Measurements from ENCODE around the gene ABHD14A. TPM values are rescaled to one million over a fixed set of nuclear protein-coding genes. Genes with fewer than 3 reads are reported as not detected.
A peak's percentile ranks its signal among the peaks of the same experiment; 100 is the strongest.

ABHD14A gene
- total RNA-seq, 1 donor from 2014 or later = 14.8 TPM

- H3K4me1 Mint-ChIP-seq = peaks cover 25% of the 10 kb centered on the region
- no peaks in the 10 kb centered on the region for H3K9me3 Mint-ChIP-seq
- H3K27me3 Mint-ChIP-seq (ENCODE audit: low read depth) = no peaks in the 10 kb centered on the region
- TF ChIP-seq, protein P1, sequence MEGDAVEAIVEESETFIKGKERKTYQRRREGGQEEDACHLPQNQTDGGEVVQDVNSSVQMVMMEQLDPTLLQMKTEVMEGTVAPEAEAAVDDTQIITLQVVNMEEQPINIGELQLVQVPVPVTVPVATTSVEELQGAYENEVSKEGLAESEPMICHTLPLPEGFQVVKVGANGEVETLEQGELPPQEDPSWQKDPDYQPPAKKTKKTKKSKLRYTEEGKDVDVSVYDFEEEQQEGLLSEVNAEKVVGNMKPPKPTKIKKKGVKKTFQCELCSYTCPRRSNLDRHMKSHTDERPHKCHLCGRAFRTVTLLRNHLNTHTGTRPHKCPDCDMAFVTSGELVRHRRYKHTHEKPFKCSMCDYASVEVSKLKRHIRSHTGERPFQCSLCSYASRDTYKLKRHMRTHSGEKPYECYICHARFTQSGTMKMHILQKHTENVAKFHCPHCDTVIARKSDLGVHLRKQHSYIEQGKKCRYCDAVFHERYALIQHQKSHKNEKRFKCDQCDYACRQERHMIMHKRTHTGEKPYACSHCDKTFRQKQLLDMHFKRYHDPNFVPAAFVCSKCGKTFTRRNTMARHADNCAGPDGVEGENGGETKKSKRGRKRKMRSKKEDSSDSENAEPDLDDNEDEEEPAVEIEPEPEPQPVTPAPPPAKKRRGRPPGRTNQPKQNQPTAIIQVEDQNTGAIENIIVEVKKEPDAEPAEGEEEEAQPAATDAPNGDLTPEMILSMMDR (IDR thresholded peaks at IDR 0.05; ENCODE audit: unreplicated experiment) = no peak
- DNase-seq (ENCODE audit: low spot score in 2 of 2, unreplicated experiment in 2 of 2) = peak; percentile 70 to 86
- H3K27ac Mint-ChIP-seq = peak within 1 kb of the TSS; percentile 100
- H3K36me3 Mint-ChIP-seq = peaks cover 18% of the 10 kb centered on the region
- H3K4me3 Mint-ChIP-seq = peak within 1 kb of the TSS; percentile 99
Observed at GRCh38 chr3:51995346-51996163, 20.7 kb downstream of the ABHD14A start, which contains the start of gene RPL29. Gene RPL29 (minus strand): TSS chr3:51995895. CDS start chr3:51995461, 434 bp downstream.

GRCh38 chr3:51997172-51997571 lies 22.3 kb downstream of the ABHD14A start:
- Mint-ChIP-seq H3K4me3 (no peak overlapping the region), H3K36me3 (peaks cover 14% of the 10 kb centered on the region), H3K9me3 (no peaks in the 10 kb centered on the region), H3K27me3 (ENCODE audit: low read depth) (no peaks in the 10 kb centered on the region), H3K27ac (no peak overlapping the region), H3K4me1 (peaks cover 27% of the 10 kb centered on the region)
- TF ChIP-seq, protein P1 (IDR thresholded peaks at IDR 0.05; ENCODE audit: unreplicated experiment) = no peak
- DNase-seq (ENCODE audit: low spot score in 2 of 2, unreplicated experiment in 2 of 2) = no peak

GRCh38 chr3:51997935-51998596 lies 23.2 kb downstream of the ABHD14A start:
- TF ChIP-seq, protein P1 (IDR thresholded peaks at IDR 0.05; ENCODE audit: unreplicated experiment) = no peak

GRCh38 chr3:51998774-51999173 lies 23.9 kb downstream of the ABHD14A start:
- H3K27me3 Mint-ChIP-seq (ENCODE audit: low read depth) = peaks cover 1% of the 10 kb centered on the region
- no peak overlapping the region for H3K27ac Mint-ChIP-seq
- no peaks in the 10 kb centered on the region for H3K9me3 Mint-ChIP-seq
- no peak overlapping the region for H3K4me3 Mint-ChIP-seq
- no peak for DNase-seq (ENCODE audit: low spot score in 2 of 2, unreplicated experiment in 2 of 2)
- peaks cover 8% of the 10 kb centered on the region for H3K36me3 Mint-ChIP-seq
- TF ChIP-seq, protein P1 (IDR thresholded peaks at IDR 0.05; ENCODE audit: unreplicated experiment) = no peak
- peaks cover 27% of the 10 kb centered on the region for H3K4me1 Mint-ChIP-seq

More at GRCh38 chr3:51997935-51998596, 23.2 kb downstream of the ABHD14A start:
- Mint-ChIP-seq H3K27ac (peak overlapping the region; percentile 63), H3K9me3 (no peaks in the 10 kb centered on the region), H3K27me3 (ENCODE audit: low read depth) (peaks cover 1% of the 10 kb centered on the region), H3K4me1 (peaks cover 27% of the 10 kb centered on the region), H3K4me3 (no peak overlapping the region), H3K36me3 (peaks cover 11% of the 10 kb centered on the region)
- no peak for DNase-seq (ENCODE audit: low spot score in 2 of 2, unreplicated experiment in 2 of 2)

DNA sequence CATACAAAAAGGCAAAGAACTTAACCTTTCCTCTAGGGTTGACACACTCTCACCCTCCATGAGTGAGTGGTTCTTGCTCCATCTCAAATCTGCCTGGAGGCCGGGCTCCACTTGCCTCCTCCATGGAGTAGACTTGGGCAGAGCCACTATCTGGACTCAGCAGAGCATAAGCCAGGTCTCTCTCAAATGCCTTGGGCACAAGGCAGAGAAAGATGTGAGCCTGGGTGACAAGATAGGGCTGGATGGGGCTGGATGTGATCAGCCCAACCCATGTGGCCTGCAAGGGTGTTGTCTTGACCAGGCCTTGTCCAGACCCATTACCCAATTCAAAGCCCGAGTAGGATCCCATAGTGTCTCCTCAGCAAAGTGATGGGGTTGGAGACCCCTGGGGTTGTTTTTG lies 25.0 kb downstream of the ABHD14A start:
- TF ChIP-seq, protein P1 (IDR thresholded peaks at IDR 0.05; ENCODE audit: unreplicated experiment) = no peak
- H3K27me3 Mint-ChIP-seq (ENCODE audit: low read depth) = peaks cover 1% of the 10 kb centered on the region
- no peak overlapping the region for H3K27ac Mint-ChIP-seq
- H3K4me3 Mint-ChIP-seq = no peak overlapping the region
- DNase-seq (ENCODE audit: low spot score in 2 of 2, unreplicated experiment in 2 of 2) = no peak
- peaks cover 23% of the 10 kb centered on the region for H3K4me1 Mint-ChIP-seq
- no peaks in the 10 kb centered on the region for H3K36me3 Mint-ChIP-seq
- no peaks in the 10 kb centered on the region for H3K9me3 Mint-ChIP-seq

All from mesothelial cell of epicardium (in vitro differentiated cells).